GM21390 (cell line): ENCODE data around the gene RABAC1.

Experiments used
- ATAC-seq: cut with Tn5 transposase; IDR thresholded peaks from one replicate; pipeline ENCODE4 v1.9.1; 2021; ENCODE audit not compliant: unreplicated experiment

The RABAC1 gene

DNA sequence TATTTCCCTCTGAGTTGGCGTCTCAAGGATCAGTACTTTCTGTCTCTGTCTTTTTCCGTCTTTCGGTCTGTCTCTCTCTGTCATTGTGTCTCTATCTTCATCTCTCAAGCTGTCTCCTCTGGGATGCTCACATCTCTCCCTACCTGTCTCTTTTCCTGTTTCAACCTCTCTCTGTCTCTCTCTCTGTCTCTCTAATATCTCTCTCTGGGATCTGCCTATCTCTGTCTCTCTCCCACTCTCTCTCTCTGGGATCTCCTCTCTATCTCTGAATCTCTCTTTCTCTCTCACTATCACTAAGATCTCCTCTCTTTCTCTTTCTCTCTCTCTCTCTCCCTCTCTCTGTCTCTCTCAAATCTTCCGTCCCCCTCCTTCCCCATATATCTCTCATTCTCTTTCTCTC is 30.9 kb upstream of the RABAC1 start:
- ATAC-seq, result no peak

DNA sequence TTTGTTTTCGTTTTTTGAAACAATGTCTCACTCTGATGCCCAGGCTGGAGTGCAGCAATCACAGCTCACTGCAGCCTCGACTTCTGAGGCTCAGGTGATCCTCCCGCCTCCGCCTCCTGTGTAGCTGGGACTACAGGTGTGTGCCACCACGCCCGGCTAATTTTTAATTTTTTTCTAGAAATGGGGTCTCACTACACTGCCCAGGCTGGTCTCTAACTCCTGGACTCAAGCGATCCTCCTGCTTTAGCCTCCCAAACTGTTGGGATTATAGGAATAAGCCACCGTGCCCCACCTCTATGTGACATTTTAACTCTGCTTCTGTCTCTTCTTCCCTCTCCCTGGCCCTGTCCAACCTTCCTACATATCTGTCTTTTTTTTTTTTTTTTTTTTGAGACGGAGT is 29.8 kb upstream of the RABAC1 start:
- ATAC-seq, result no peak

- ATAC-seq, result no peak
These were observed 28.2 kb upstream of the RABAC1 start for GRCh38 chr19:41987141-41987860.

GRCh38 chr19:41984961-41985360 is 25.8 kb upstream of the RABAC1 start:
- ATAC-seq, result no peak

DNA sequence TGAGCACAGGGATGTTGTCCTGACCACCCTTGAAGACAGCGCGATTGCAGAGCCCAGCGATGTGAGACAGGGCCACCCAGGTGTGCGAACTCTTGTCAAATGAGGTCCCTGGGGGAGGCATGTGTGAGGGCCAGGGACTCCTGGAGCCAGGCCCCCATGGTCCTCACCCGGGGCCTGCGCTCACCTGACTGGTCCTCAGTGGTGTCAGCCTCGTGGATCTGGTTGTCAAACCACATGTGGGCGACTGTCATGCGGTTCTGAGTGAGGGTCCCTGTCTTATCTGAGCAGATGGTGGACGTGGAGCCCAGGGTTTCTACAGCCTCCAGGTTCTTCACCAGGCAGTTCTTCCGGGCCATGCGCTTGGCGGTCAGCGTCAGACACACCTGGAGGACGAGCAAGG is 22.6 kb upstream of the RABAC1 start:
- ATAC-seq, result no peak

GRCh38 chr19:41978470-41978869 is 19.3 kb upstream of the RABAC1 start:
- ATAC-seq, result no peak

- no peak for ATAC-seq
These were observed 18.8 kb upstream of the RABAC1 start for GRCh38 chr19:41977916-41978315.

- ATAC-seq, result no peak
These were observed 15.5 kb upstream of the RABAC1 start for GRCh38 chr19:41974652-41975051.

DNA sequence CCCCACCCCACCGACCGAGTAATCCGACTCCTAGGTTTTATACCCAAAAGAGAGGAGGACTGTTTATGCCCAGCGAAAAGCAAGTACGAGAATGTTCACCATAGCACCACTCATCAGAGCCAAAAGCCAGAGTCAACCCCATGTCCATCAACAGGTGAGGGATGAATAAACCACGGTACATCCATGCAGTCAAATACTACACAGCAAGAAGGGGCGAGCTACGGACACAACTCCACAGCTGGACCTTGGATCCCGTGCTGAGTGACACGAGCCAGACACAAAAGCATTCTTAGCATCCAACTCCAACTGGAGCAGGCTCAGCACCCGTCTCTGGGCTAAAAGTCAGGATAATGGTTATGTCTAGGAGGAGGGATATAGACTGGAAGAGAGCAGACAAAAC is 12.2 kb upstream of the RABAC1 start:
- no peak for ATAC-seq

GRCh38 chr19:41969772-41970458 is 10.8 kb upstream of the RABAC1 start:
- no peak for ATAC-seq

- no peak for ATAC-seq
These were observed 9.9 kb upstream of the RABAC1 start for GRCh38 chr19:41968751-41969595.

DNA sequence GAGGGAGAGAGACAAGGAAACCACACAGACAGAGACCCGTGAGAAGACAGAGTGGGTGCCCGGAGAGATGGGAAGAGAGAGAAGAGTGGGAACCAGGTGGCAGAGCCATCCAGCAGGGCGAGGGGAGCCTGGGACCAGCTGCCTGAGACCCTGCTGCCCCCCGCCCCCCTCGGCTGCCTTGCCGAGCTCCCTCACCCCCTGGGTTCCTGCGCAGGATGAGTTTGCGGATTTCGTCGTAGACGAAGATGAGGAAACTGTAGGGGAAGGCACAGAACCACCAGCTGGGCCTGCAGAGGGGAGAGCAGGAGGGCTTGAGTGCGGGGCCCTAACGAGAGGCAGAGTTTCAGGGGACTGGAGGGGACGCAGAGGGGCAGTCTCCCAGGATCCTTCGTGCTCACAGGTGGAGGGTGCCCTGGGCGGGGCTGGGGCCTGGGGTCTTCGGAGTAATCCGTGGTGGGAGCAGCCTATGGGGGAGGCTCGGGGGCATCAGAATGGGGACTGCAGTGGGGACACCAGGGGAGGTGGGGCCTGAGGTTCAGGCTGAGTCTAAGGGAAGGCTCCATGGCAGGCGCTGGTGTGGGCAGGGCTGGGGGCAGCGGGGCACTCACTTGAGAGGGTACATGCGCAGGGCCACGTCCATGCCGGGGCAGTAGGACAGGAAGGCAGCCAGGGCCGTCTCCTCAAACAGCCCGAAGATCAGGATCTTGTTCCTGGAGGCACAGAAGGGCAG is 8.1 kb upstream of the RABAC1 start:
- no peak for ATAC-seq

DNA sequence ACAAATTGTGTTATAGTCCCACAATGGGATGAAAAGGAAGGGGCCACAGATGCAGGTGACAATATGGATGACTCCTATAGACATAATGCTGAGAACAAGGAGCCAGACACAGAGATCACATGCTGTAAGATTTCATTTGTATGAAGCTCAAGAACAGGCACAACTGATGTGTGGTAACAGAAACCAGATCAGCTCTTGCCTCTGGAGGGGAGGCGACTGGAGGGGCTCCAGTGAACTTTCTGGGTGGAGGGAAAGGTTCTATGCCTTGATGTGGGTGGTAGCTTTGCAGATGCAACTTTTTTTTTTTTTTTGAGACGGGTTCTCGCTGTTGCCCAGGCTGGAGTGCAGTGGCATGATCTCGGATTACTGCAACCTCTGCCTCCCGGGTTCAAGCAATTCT is 6.0 kb upstream of the RABAC1 start:
- ATAC-seq, result no peak

- no peak for ATAC-seq
These were observed 1.9 kb upstream of the RABAC1 start for GRCh38 chr19:41960973-41961372.

- peak; percentile 53 for ATAC-seq
These were observed 610 bp downstream of the RABAC1 start for GRCh38 chr19:41958367-41959055.

GRCh38 chr19:41957838-41958366 is 1.2 kb downstream of the RABAC1 start:
- ATAC-seq, result no peak

DNA sequence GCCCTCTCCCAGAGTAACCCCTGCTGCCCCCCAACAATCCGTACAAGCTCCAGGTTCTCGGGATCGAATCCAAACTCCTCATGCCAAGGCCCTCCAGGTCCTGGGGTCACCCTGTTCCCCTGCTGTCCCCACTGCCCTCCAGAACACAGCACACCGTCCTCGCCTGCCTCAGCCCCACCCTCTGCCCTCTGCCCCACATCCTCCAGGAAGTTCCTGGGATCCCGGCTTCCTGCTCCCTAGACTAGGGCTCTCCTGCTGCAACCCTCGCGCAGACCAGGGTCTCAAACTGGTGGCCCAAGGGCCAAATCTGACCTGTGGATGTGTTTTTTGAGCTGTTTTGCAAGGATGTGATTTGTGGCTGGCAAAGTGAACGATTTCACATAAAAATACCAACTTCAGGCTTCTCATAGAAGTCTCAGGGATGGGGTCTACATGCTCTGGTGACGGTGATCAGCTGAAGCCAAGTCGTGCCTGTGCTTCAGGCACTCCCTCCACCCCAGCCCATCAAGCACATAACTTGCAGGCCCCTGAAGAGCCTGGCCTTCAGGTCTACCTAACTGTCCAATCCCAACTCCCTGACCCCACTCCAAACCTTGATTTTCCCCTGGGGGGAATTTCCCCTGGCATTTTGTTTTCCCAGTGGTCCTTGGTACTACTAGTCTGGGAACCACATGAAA is 1.8 kb downstream of the RABAC1 start:
- no peak for ATAC-seq

- ATAC-seq, result no peak
These were observed 2.5 kb downstream of the RABAC1 start for GRCh38 chr19:41956621-41957020.

DNA sequence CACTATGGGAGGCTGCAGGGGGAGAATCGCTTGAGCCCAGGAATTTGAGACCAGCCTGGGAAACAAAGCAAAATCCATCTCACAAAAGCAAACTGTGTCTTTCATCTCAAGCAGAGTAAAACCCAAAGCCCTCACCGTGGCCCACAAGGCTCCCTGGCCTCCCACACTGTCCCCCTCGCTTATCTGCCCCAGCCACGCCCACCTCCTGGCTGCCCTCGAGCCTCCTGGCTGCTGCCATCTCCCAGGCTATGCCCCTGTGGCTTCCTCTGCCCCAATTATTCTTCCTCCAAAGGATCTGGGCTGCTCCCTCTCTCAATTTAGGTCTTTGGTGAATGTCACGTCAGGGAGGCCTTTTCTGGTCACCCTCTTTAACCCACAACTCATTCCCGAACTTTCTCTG is 3.6 kb downstream of the RABAC1 start:
- ATAC-seq, result no peak

DNA sequence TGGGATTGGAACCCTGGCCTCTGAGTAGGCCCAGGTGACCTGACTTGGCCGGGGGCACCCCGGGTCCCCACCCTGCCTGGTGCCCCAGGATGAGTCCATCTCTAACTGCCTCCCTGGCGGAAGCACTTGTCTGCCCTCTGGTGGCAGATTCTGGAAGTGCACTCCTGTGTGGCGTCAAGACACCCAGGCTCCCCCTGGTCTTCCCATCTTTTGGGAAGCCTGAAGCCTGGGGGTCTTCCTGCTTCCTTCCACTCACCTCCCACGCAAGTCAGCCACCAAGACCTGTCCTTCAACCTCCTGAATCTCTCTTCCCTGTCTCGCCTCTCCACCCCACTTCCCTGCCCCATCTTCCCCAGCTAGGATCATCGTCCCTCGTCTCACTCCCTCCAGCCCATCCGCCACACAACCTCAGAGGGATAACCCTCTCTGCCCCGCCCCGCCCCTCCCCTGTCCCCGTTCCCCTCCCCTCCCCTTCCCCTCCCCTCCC is 7.4 kb downstream of the RABAC1 start:
- ATAC-seq, result no peak
